ENCODE results near the gene ZNF709.

The ZNF709 gene

GRCh38 chr19:12448808-12449207, 35.8 kb downstream of the ZNF709 start:
- TF ChIP-seq TCF12 (IDR thresholded peaks at IDR 0.05; ENCODE audit: low read depth), result no peak
- no peak for TF ChIP-seq CEBPB (IDR thresholded peaks at IDR 0.05)
- TF ChIP-seq CREB1 (IDR thresholded peaks at IDR 0.05; ENCODE audit: low read depth), result no peak
- no peak for TF ChIP-seq NFIC (IDR thresholded peaks at IDR 0.05)
- TF ChIP-seq ZBTB7A (IDR thresholded peaks at IDR 0.05; ENCODE audit: low read depth), result no peak
- no peak for TF ChIP-seq EP300 (IDR thresholded peaks at IDR 0.05; ENCODE audit: borderline replicate concordance)
- no peak for TF ChIP-seq MAX (IDR thresholded peaks at IDR 0.05)
- TF ChIP-seq EGR1 (IDR thresholded peaks at IDR 0.05), result no peak
- no peak for TF ChIP-seq USF1 (IDR thresholded peaks at IDR 0.05)
- no peak for TF ChIP-seq RAD21 (IDR thresholded peaks at IDR 0.05; ENCODE audit: low read depth)
- no peak for TF ChIP-seq FOXM1 (IDR thresholded peaks at IDR 0.05; ENCODE audit: borderline replicate concordance, low read depth)
- TF ChIP-seq TEAD4 (IDR thresholded peaks at IDR 0.05), result no peak
- TF ChIP-seq TAF1 (IDR thresholded peaks at IDR 0.05; ENCODE audit: low read depth), result no peak
- TF ChIP-seq REST (IDR thresholded peaks at IDR 0.05; ENCODE audit: low read depth), result no peak
- TF ChIP-seq YY1 (IDR thresholded peaks at IDR 0.05; ENCODE audit: low read depth), result no peak

GRCh38 chr19:12440541-12441316, 43.9 kb downstream of the ZNF709 start, which contains the start of gene ZNF443:
Gene ZNF443 (minus strand): TSS chr19:12441021. CDS start chr19:12440914, 107 bp downstream.
- TF ChIP-seq MAX (IDR thresholded peaks at IDR 0.05), result peak; percentile 34; the same call in 1 of the 2 replicates
- TF ChIP-seq NFIC (IDR thresholded peaks at IDR 0.05), result no peak
- peak; percentile 31; the same call in 1 of the 2 replicates for TF ChIP-seq ZBTB7A (IDR thresholded peaks at IDR 0.05; ENCODE audit: low read depth)
- peak; percentile 55 for TF ChIP-seq TAF1 (IDR thresholded peaks at IDR 0.05; ENCODE audit: low read depth)

- no peak for TF ChIP-seq REST (IDR thresholded peaks at IDR 0.05; ENCODE audit: low read depth)
- no peak for TF ChIP-seq NFIC (IDR thresholded peaks at IDR 0.05)
- no peak for TF ChIP-seq USF1 (IDR thresholded peaks at IDR 0.05)
- no peak for TF ChIP-seq TAF1 (IDR thresholded peaks at IDR 0.05; ENCODE audit: low read depth)
- no peak for TF ChIP-seq RAD21 (IDR thresholded peaks at IDR 0.05; ENCODE audit: low read depth)
- TF ChIP-seq FOXM1 (IDR thresholded peaks at IDR 0.05; ENCODE audit: borderline replicate concordance, low read depth), result no peak
Measured at GRCh38 chr19:12425888-12426274, 58.7 kb downstream of the ZNF709 start.

GRCh38 chr19:12425236-12425887, 59.3 kb downstream of the ZNF709 start:
- TF ChIP-seq FOXM1 (IDR thresholded peaks at IDR 0.05; ENCODE audit: borderline replicate concordance, low read depth) (no peak), USF1 (IDR thresholded peaks at IDR 0.05) (no peak), CEBPB (IDR thresholded peaks at IDR 0.05) (no peak), NFIC (IDR thresholded peaks at IDR 0.05) (no peak), EP300 (IDR thresholded peaks at IDR 0.05; ENCODE audit: borderline replicate concordance) (no peak), MAX (IDR thresholded peaks at IDR 0.05) (no peak), ZBTB7A (IDR thresholded peaks at IDR 0.05; ENCODE audit: low read depth) (no peak), YY1 (IDR thresholded peaks at IDR 0.05; ENCODE audit: low read depth) (no peak)

GRCh38 chr19:12411893-12412292, 72.7 kb downstream of the ZNF709 start:
- TF ChIP-seq RAD21 (IDR thresholded peaks at IDR 0.05; ENCODE audit: low read depth) (no peak), MAX (IDR thresholded peaks at IDR 0.05) (no peak), YY1 (IDR thresholded peaks at IDR 0.05; ENCODE audit: low read depth) (no peak), TEAD4 (IDR thresholded peaks at IDR 0.05) (no peak), REST (IDR thresholded peaks at IDR 0.05; ENCODE audit: low read depth) (no peak), ZBTB7A (IDR thresholded peaks at IDR 0.05; ENCODE audit: low read depth) (no peak), EGR1 (IDR thresholded peaks at IDR 0.05) (no peak), CREB1 (IDR thresholded peaks at IDR 0.05; ENCODE audit: low read depth) (no peak), TAF1 (IDR thresholded peaks at IDR 0.05; ENCODE audit: low read depth) (no peak), TCF12 (IDR thresholded peaks at IDR 0.05; ENCODE audit: low read depth) (no peak)

All from Ishikawa (cell line).